ENCODE results near the gene PPM1J. TPM values are rescaled to one million over a fixed set of nuclear protein-coding genes. Genes with fewer than 3 reads are reported as not detected.

Gene PPM1J
- total RNA-seq, 1 experiment from 2014 or later = 0.80 TPM

- ATAC-seq = no peak
- H2AFZ ChIP-seq (ENCODE audit: low read length) = peak overlapping the region; percentile 40
Measured at GRCh38 chr1:112761714-112762480, 46.8 kb upstream of the PPM1J start.

GRCh38 chr1:112759228-112759627 lies 44.1 kb upstream of the PPM1J start:
- Histone ChIP-seq H2AFZ (ENCODE audit: low read length) (no peak overlapping the region), H3K9me2 (replicated peaks; ENCODE audit: low read length) (no peaks in the 10 kb centered on the region), H3K4me1 (ENCODE audit: insufficient read depth, low read length) (no peaks in the 10 kb centered on the region), H3K9ac (ENCODE audit: low read length) (no peak overlapping the region), H3K4me2 (ENCODE audit: low read length) (no peak overlapping the region), H3K9me3 (ENCODE audit: low read length) (no peaks in the 10 kb centered on the region), H3K4me3 (ENCODE audit: low read length) (no peak overlapping the region), H3K27me3 (ENCODE audit: low read length) (no peaks in the 10 kb centered on the region), H3K79me2 (ENCODE audit: low read length) (no peaks in the 10 kb centered on the region), H3F3A (ENCODE audit: low read length, unreplicated experiment) (no peaks in the 10 kb centered on the region), H4K20me1 (ENCODE audit: low read length) (no peaks in the 10 kb centered on the region), H3K27ac (ENCODE audit: low read length) (no peak overlapping the region), H3K36me3 (ENCODE audit: low read depth, low read length) (no peaks in the 10 kb centered on the region)
- TF ChIP-seq EZH2 (IDR thresholded peaks at IDR 0.05; ENCODE audit: low read length, unreplicated experiment) = no peak
- no peak for TF ChIP-seq EZH2phosphoT487 (IDR thresholded peaks at IDR 0.05; ENCODE audit: borderline replicate concordance, low read length)
- TF ChIP-seq CTCF (conservative IDR thresholded peaks at IDR 0.05; ENCODE audit: low read depth, low read length) = no peak
- DNase-seq (no peak), ATAC-seq (no peak)
- ChIA-PET POLR2A (ENCODE audit: unreplicated experiment) (no interaction called here), CTCF (no interaction called here)
- no TSS peak for BruUV-seq (replicated peaks)
- intact Hi-C loops (cut with micrococcal nuclease) = no loop called here

More at GRCh38 chr1:112761714-112762480, 46.8 kb upstream of the PPM1J start:
- H3K27ac ChIP-seq (ENCODE audit: low read length) = no peak overlapping the region
- CTCF ChIA-PET = interaction anchor here (1.2 kb wide), 1 partner anchor 98 kb away, joined by 4 read pairs; no protein-coding TSS in a partner anchor
- H3K27me3 ChIP-seq (ENCODE audit: low read length) = no peaks in the 10 kb centered on the region
- no peak overlapping the region for H3K9ac ChIP-seq (ENCODE audit: low read length)
- no TSS peak for BruUV-seq (replicated peaks)
- no peaks in the 10 kb centered on the region for H3K36me3 ChIP-seq (ENCODE audit: low read depth, low read length)
- TF ChIP-seq CTCF (conservative IDR thresholded peaks at IDR 0.05; ENCODE audit: low read depth, low read length) = no peak
- H3K4me2 ChIP-seq (ENCODE audit: low read length) = no peak overlapping the region
- no peak for DNase-seq
- no peak overlapping the region for H3K4me3 ChIP-seq (ENCODE audit: low read length)
- intact Hi-C loops (cut with micrococcal nuclease) = no loop called here
- H3K9me2 ChIP-seq (replicated peaks; ENCODE audit: low read length) = no peaks in the 10 kb centered on the region
- H3K9me3 ChIP-seq (ENCODE audit: low read length) = no peaks in the 10 kb centered on the region
- no peaks in the 10 kb centered on the region for H3K79me2 ChIP-seq (ENCODE audit: low read length)
- H3K4me1 ChIP-seq (ENCODE audit: insufficient read depth, low read length) = no peaks in the 10 kb centered on the region
- no peaks in the 10 kb centered on the region for H3F3A ChIP-seq (ENCODE audit: low read length, unreplicated experiment)
- H4K20me1 ChIP-seq (ENCODE audit: low read length) = no peaks in the 10 kb centered on the region
- POLR2A ChIA-PET (ENCODE audit: unreplicated experiment) = interaction anchor here (0.6 kb wide), 1 partner anchor 31 kb away, joined by 7 read pairs; no protein-coding TSS in a partner anchor

- Histone ChIP-seq H3K9ac (ENCODE audit: low read length) (no peak overlapping the region), H3K9me2 (replicated peaks; ENCODE audit: low read length) (no peaks in the 10 kb centered on the region), H3K4me3 (ENCODE audit: low read length) (no peak overlapping the region), H3K36me3 (ENCODE audit: low read depth, low read length) (no peaks in the 10 kb centered on the region), H3F3A (ENCODE audit: low read length, unreplicated experiment) (no peaks in the 10 kb centered on the region), H2AFZ (ENCODE audit: low read length) (no peak overlapping the region), H3K79me2 (ENCODE audit: low read length) (no peaks in the 10 kb centered on the region), H3K27ac (ENCODE audit: low read length) (no peak overlapping the region), H4K20me1 (ENCODE audit: low read length) (no peaks in the 10 kb centered on the region), H3K9me3 (ENCODE audit: low read length) (no peaks in the 10 kb centered on the region), H3K4me2 (ENCODE audit: low read length) (no peak overlapping the region), H3K4me1 (ENCODE audit: insufficient read depth, low read length) (no peaks in the 10 kb centered on the region), H3K27me3 (ENCODE audit: low read length) (no peaks in the 10 kb centered on the region)
- no TSS peak for BruUV-seq (replicated peaks)
- no peak for DNase-seq
- intact Hi-C loops (cut with micrococcal nuclease) = no loop called here
- ChIA-PET POLR2A (ENCODE audit: unreplicated experiment) (no interaction called here), CTCF (no interaction called here)
- TF ChIP-seq EZH2 (IDR thresholded peaks at IDR 0.05; ENCODE audit: low read length, unreplicated experiment) = no peak
- no peak for TF ChIP-seq EZH2phosphoT487 (IDR thresholded peaks at IDR 0.05; ENCODE audit: borderline replicate concordance, low read length)
- no peak for TF ChIP-seq CTCF (conservative IDR thresholded peaks at IDR 0.05; ENCODE audit: low read depth, low read length)
- no peak for ATAC-seq
Measured at GRCh38 chr1:112754116-112754628, 39.0 kb upstream of the PPM1J start.
